Omental fat pad (tissue), 4 donors: ENCODE measurements around the gene KIFBP. TPM values are rescaled to one million over a fixed set of nuclear protein-coding genes. Genes with fewer than 3 reads are reported as not detected.
A peak's percentile ranks its signal among the peaks of the same experiment; 100 is the strongest.

Experiments
- ATAC-seq: fragments of 150-250 bp; one replicate; pipeline ENCODE4 v1.9.1; 2016; ENCODE audit warnings: mild to moderate bottlenecking, moderate library complexity; ENCODE audit not compliant: low FRiP score
- DNase-seq: peaks from one replicate; pipeline ENCODE4 v3.0.0-alpha.2; 2019; ENCODE audit warnings: low spot score
- total RNA-seq, 4 donors: library from RNA; depleted of rRNA; stranded (reverse); fragments of >200 nt; gene quantifications; one replicate each; pipeline ENCODE4 v1.1.0, GENCODE V29; 2016
- TF ChIP-seq, protein P1 (sequence below), 3 donors: fragments of 450-650 bp; IDR thresholded peaks; one replicate each; pipeline ENCODE4 v1.5.1; 2016 to 2017; ENCODE audit warnings: antibody characterized with exemption in 3 of 3, mild to moderate bottlenecking in 3 of 3, moderate library complexity in 2 of 3

Gene KIFBP
- total RNA-seq, 4 donors from 2014 or later = 25.0 to 36.4 (median 34.7) TPM

DNA sequence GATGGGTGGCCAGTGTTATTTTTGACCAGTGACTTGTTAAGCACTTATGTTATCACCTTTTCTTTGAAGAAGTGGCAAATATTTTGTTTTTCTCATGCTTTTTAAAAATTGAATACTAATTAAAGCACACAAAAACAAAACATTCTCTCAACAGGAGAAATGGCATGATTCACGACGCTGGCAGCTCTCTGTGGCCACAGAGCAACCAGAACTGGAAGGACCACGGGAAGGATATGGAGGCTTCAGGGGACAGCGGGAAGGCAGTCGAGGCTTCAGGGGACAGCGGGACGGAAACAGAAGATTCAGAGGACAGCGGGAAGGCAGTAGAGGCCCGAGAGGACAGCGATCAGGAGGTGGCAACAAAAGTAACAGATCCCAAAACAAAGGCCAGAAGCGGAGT lies 6.2 kb upstream of the KIFBP start:
- ATAC-seq (no peak), DNase-seq (no peak)
- TF ChIP-seq, protein P1, sequence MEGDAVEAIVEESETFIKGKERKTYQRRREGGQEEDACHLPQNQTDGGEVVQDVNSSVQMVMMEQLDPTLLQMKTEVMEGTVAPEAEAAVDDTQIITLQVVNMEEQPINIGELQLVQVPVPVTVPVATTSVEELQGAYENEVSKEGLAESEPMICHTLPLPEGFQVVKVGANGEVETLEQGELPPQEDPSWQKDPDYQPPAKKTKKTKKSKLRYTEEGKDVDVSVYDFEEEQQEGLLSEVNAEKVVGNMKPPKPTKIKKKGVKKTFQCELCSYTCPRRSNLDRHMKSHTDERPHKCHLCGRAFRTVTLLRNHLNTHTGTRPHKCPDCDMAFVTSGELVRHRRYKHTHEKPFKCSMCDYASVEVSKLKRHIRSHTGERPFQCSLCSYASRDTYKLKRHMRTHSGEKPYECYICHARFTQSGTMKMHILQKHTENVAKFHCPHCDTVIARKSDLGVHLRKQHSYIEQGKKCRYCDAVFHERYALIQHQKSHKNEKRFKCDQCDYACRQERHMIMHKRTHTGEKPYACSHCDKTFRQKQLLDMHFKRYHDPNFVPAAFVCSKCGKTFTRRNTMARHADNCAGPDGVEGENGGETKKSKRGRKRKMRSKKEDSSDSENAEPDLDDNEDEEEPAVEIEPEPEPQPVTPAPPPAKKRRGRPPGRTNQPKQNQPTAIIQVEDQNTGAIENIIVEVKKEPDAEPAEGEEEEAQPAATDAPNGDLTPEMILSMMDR (IDR thresholded peaks at IDR 0.05) = no peak

DNA sequence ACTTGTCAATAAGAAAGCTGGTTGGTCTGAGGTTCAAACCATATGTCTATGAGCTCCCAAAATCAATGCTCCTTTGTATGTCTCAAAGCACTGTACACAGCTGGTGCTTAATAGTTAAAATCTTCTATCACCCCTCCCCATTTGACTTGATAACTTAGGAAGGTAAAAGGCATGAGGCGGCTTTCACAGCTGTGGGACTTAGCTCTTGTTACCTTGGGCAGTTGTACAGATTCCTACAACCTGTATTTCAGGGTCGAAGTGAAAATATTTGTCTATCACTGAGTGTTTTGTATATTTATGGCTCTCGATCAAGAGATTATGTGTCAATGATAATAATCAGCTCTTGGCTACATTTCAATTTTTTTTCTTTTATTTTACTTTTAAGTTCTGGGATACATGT lies 992 bp upstream of the KIFBP start:
- ATAC-seq (no peak), DNase-seq (no peak)
- TF ChIP-seq, protein P1 (IDR thresholded peaks at IDR 0.05) = no peak

GRCh38 chr10:68989317-68989990 lies 851 bp downstream of the KIFBP start:
- no peak for DNase-seq
- TF ChIP-seq, protein P1 (IDR thresholded peaks at IDR 0.05) = no peak

GRCh38 chr10:68992636-68993440 lies 4.2 kb downstream of the KIFBP start:
- no peak for DNase-seq
- peak; percentile 43 for ATAC-seq
- TF ChIP-seq, protein P1 (IDR thresholded peaks at IDR 0.05) = no peak

More at GRCh38 chr10:68989317-68989990, 851 bp downstream of the KIFBP start:
- ATAC-seq = no peak

DNA sequence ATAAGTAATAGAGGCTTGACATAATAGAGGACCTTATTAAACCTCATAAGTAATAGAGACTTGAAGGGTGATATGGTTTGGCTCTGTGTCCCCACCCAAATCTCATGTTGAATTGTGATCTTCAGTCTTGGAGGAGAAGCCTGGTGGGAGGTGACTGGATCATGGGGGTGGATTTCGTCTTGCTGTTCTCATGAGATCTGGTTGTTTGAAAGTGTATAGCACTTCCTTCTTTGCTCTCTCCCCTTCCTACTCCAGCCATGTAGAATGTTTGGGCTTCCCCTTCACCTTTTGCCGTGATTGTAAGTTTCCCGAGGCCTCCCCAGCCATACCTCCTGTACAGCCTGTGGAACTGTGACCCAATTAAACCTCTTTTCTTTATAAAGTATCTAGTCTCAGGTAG lies 8.6 kb downstream of the KIFBP start:
- no peak for DNase-seq
- TF ChIP-seq, protein P1 (IDR thresholded peaks at IDR 0.05) = no peak
- no peak for ATAC-seq

- DNase-seq (no peak), ATAC-seq (no peak)
- TF ChIP-seq, protein P1 (IDR thresholded peaks at IDR 0.05) = no peak
Observed at GRCh38 chr10:69004821-69005220, 16.2 kb downstream of the KIFBP start.
